Natural killer cell (primary cell): ENCODE results near the gene PPP1R13B. TPM values are rescaled to one million over a fixed set of nuclear protein-coding genes. Genes with fewer than 3 reads are reported as not detected.

Source experiments
- ATAC-seq, 3 donors: fragments of 150-1000 bp in 2 of 3; fragments of 200-7000 bp in 1 of 3; cut with Tn5 transposase; 1 replicate in 1 of 3; 2 replicates in 2 of 3; pipeline ENCODE4 v1.10.0; 2021; ENCODE audit warnings: mild to moderate bottlenecking in 2 of 3, moderate library complexity in 2 of 3
- DNase-seq, 2 donors: peaks; one replicate each; pipeline versions ENCODE4 v3.0.0 to v3.0.0-alpha.2; 2013 to 2021; ENCODE audit warnings: mixed read lengths in 1 of 2
- H3K27ac ChIP-seq: one replicate; pipeline ENCODE4 v1.5.1; 2013; ENCODE audit warnings: mild to moderate bottlenecking, low read length
- H3K27me3 ChIP-seq: one replicate; pipeline ENCODE4 v1.6.1; 2013; ENCODE audit warnings: low read length; ENCODE audit not compliant: control insufficient read depth, insufficient read depth
- H3K36me3 ChIP-seq: one replicate; pipeline ENCODE4 v1.6.1; 2013; ENCODE audit warnings: low read length; ENCODE audit not compliant: control insufficient read depth, insufficient read depth
- H3K4me1 ChIP-seq: one replicate; pipeline ENCODE4 v1.6.1; 2013; ENCODE audit warnings: low read length; ENCODE audit not compliant: control insufficient read depth, insufficient read depth
- H3K4me3 ChIP-seq: one replicate; pipeline ENCODE4 v1.5.1; 2013; ENCODE audit warnings: low read length
- H3K9me3 ChIP-seq: one replicate; pipeline ENCODE4 v1.6.1; 2013; ENCODE audit warnings: low read length; ENCODE audit not compliant: control insufficient read depth, insufficient read depth
- H3K27ac Mint-ChIP-seq, 2 donors: one replicate each; pipeline ENCODE4 v1.8.0; 2022; ENCODE audit warnings: mild to moderate bottlenecking in 2 of 2, mixed read lengths in 2 of 2, moderate library complexity in 1 of 2
- H3K27me3 Mint-ChIP-seq, 2 donors: one replicate each; pipeline ENCODE4 v1.8.0; 2022; ENCODE audit warnings: low read depth in 2 of 2, mixed read lengths in 2 of 2
- H3K36me3 Mint-ChIP-seq: one replicate; pipeline ENCODE4 v1.8.0; 2022; ENCODE audit warnings: mixed read lengths
- H3K4me1 Mint-ChIP-seq, 2 donors: one replicate each; pipeline ENCODE4 v1.8.0; 2022; ENCODE audit warnings: mixed read lengths in 2 of 2
- H3K4me3 Mint-ChIP-seq: one replicate; pipeline ENCODE4 v1.8.0; 2022; ENCODE audit warnings: mild to moderate bottlenecking, moderate library complexity, mixed read lengths
- H3K9me3 Mint-ChIP-seq, 2 donors: one replicate each; pipeline ENCODE4 v1.8.0; 2022; ENCODE audit warnings: mixed read lengths in 2 of 2
- WGBS: methylation state at CpG from one replicate; pipeline ENCODE4 v1.1.7; 2013; ENCODE audit warnings: missing lambda C conversion rate; ENCODE audit not compliant: insufficient coverage; 5-methylcytosine and 5-hydroxymethylcytosine counted together
- intact Hi-C: fragments of 100-400 bp; cut with micrococcal nuclease; formaldehyde crosslinking; loops from one replicate; pipeline ENCODE4 v1.14.2; 2022
- total RNA-seq, 4 donors: library from RNA; stranded (reverse); fragments of 120-200 nt in 1 of 4; gene quantifications; one replicate each; pipeline versions ENCODE4 v1.2.3 to v1.2.4, GENCODE V29; 2013 to 2022
- TF ChIP-seq, protein P1 (sequence below): fragments of 200-600 bp; IDR thresholded peaks from one replicate; pipeline ENCODE4 v1.8.0; 2022; ENCODE audit warnings: antibody characterized with exemption

PPP1R13B gene
- total RNA-seq, 3 donors from 2014 or later (not counting 1 experiment from before 2014, with no cell fraction given): 26.5 to 35.5 (median 31.7) TPM

DNA sequence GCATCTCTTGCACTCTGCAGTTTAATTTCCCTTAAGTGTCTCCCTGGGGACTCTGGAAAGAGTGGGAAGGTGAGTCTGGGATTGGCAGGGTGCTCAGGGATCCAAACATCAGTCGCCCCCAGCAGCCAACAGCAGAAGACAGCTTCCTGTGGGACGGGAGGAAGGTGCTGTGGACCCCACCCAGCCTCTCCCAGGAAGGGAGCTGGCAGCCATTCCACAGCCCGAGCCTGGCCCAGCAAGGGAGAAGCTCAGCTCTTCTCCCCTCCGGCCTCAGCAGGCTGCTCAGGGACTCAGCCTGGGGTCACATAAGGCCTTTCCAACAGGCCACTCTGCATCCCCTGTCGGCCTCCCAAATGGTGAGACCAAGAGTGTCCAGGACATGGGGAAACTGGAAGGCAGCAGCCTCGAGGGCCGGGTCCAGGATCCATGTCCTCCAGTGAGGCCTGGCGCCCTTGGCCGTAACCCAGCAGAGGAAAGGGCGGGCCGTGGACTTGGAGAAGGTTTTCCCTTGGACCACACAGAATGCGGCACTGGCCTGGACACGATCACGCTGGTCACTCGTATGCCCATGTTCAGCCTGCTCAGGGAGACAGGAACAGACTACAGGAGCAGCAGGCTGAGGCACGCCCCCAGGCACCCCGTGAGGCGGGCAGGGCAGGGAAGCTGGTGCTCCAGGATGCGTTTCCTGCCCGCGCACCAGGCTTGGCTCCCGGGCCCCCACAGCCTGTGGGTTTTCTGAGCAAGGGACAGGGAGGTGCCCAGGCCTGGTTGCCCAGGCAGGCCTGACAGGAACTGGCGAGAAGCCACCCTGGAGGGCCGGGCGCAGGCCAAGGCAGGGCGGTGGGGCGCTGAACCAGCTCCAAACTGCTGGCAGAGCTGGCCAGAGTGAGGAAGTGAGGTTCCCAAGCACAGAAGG lies 135.6 kb downstream of the PPP1R13B start:
- DNase-seq (no peak), ATAC-seq (no peak)
- no peak overlapping the region for H3K4me3 ChIP-seq
- H3K4me3 Mint-ChIP-seq: no peak overlapping the region
- intact Hi-C loops: no loop called here
- no peaks in the 10 kb centered on the region for H3K9me3 ChIP-seq
- H3K36me3 Mint-ChIP-seq: no peaks in the 10 kb centered on the region
- no peak overlapping the region for H3K27ac Mint-ChIP-seq
- TF ChIP-seq, protein P1, sequence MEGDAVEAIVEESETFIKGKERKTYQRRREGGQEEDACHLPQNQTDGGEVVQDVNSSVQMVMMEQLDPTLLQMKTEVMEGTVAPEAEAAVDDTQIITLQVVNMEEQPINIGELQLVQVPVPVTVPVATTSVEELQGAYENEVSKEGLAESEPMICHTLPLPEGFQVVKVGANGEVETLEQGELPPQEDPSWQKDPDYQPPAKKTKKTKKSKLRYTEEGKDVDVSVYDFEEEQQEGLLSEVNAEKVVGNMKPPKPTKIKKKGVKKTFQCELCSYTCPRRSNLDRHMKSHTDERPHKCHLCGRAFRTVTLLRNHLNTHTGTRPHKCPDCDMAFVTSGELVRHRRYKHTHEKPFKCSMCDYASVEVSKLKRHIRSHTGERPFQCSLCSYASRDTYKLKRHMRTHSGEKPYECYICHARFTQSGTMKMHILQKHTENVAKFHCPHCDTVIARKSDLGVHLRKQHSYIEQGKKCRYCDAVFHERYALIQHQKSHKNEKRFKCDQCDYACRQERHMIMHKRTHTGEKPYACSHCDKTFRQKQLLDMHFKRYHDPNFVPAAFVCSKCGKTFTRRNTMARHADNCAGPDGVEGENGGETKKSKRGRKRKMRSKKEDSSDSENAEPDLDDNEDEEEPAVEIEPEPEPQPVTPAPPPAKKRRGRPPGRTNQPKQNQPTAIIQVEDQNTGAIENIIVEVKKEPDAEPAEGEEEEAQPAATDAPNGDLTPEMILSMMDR: no peak
- WGBS: 88% methylated on average over 27 of the region's 27 CpGs
- H3K9me3 Mint-ChIP-seq: no peaks in the 10 kb centered on the region
- H3K36me3 ChIP-seq: no peaks in the 10 kb centered on the region
- peaks cover 16% of the 10 kb centered on the region for H3K4me1 ChIP-seq
- H3K4me1 Mint-ChIP-seq: peaks cover 6 to 18% of the 10 kb centered on the region in 2 donors
- no peaks in the 10 kb centered on the region for H3K27me3 Mint-ChIP-seq
- H3K27me3 ChIP-seq: no peaks in the 10 kb centered on the region
- no peak overlapping the region for H3K27ac ChIP-seq

GRCh38 chr14:103710771-103711377 lies 136.5 kb downstream of the PPP1R13B start:
- Histone ChIP-seq H3K4me1 (peaks cover 11% of the 10 kb centered on the region), H3K4me3 (no peak overlapping the region), H3K27ac (no peak overlapping the region), H3K36me3 (peaks cover 4% of the 10 kb centered on the region), H3K9me3 (no peaks in the 10 kb centered on the region), H3K27me3 (no peaks in the 10 kb centered on the region)
- ATAC-seq (no peak), DNase-seq (no peak)
- 92% methylated on average over 6 of the region's 9 CpGs for WGBS
- TF ChIP-seq, protein P1: no peak
- H3K27ac Mint-ChIP-seq: no peak overlapping the region
- no peaks in the 10 kb centered on the region for H3K36me3 Mint-ChIP-seq
- H3K27me3 Mint-ChIP-seq: no peaks in the 10 kb centered on the region
- peaks cover 6 to 14% of the 10 kb centered on the region in 2 donors for H3K4me1 Mint-ChIP-seq
- intact Hi-C loops: no loop called here
- no peak overlapping the region for H3K4me3 Mint-ChIP-seq
- no peaks in the 10 kb centered on the region for H3K9me3 Mint-ChIP-seq

GRCh38 chr14:103709814-103710213 lies 137.6 kb downstream of the PPP1R13B start:
- TF ChIP-seq, protein P1: no peak
- no peak overlapping the region for H3K27ac ChIP-seq
- Mint-ChIP-seq H3K36me3 (no peaks in the 10 kb centered on the region), H3K27me3 (no peaks in the 10 kb centered on the region), H3K4me3 (no peak overlapping the region), H3K27ac (no peak overlapping the region), H3K9me3 (no peaks in the 10 kb centered on the region), H3K4me1 (peaks cover 6 to 12% of the 10 kb centered on the region in 2 donors)
- ATAC-seq (no peak), DNase-seq (no peak)
- 98% methylated on average over 15 of the region's 15 CpGs for WGBS
- intact Hi-C loops: no loop called here
- no peaks in the 10 kb centered on the region for H3K9me3 ChIP-seq
- H3K27me3 ChIP-seq: no peaks in the 10 kb centered on the region
- no peak overlapping the region for H3K4me3 ChIP-seq
- H3K4me1 ChIP-seq: peaks cover 10% of the 10 kb centered on the region
- H3K36me3 ChIP-seq: peaks cover 4% of the 10 kb centered on the region
